ENCODE data around the gene SGTA.

Gene SGTA

GRCh38 chr19:2724148-2724557 lies 58.9 kb downstream of the SGTA start:
- H3K27ac ChIP-seq: no peak overlapping the region
- no peak overlapping the region for H3K4me2 ChIP-seq (ENCODE audit: low read length)
- no peak overlapping the region for H3K4me3 ChIP-seq (ENCODE audit: low read depth, low read length)
- no peak overlapping the region for H2AFZ ChIP-seq
- no peak for TF ChIP-seq CTCF (IDR thresholded peaks at IDR 0.05)
- no peaks in the 10 kb centered on the region for H3K9me3 ChIP-seq (ENCODE audit: control insufficient read depth, low read length)
- H3K4me1 ChIP-seq: peaks cover 18% of the 10 kb centered on the region
- no peak overlapping the region for H3K9ac ChIP-seq
- no peaks in the 10 kb centered on the region for H3K36me3 ChIP-seq (ENCODE audit: control insufficient read depth, insufficient read depth, low read length)
- no peaks in the 10 kb centered on the region for H3K27me3 ChIP-seq (ENCODE audit: control insufficient read depth, insufficient read depth, low read length)
- no peaks in the 10 kb centered on the region for H3K79me2 ChIP-seq

- no peaks in the 10 kb centered on the region for H3K27me3 ChIP-seq (ENCODE audit: control insufficient read depth, insufficient read depth, low read length)
- no peaks in the 10 kb centered on the region for H3K79me2 ChIP-seq
Observed at GRCh38 chr19:2723747-2724146, 59.3 kb downstream of the SGTA start.

GRCh38 chr19:2723345-2723715 lies 59.7 kb downstream of the SGTA start:
- Histone ChIP-seq H3K79me2 (no peaks in the 10 kb centered on the region), H3K27ac (peak overlapping the region; percentile 33), H3K9me3 (ENCODE audit: control insufficient read depth, low read length) (no peaks in the 10 kb centered on the region), H3K4me1 (peaks cover 18% of the 10 kb centered on the region), H3K9ac (no peak overlapping the region), H3K4me3 (ENCODE audit: low read depth, low read length) (no peak overlapping the region), H3K27me3 (ENCODE audit: control insufficient read depth, insufficient read depth, low read length) (no peaks in the 10 kb centered on the region), H2AFZ (peak overlapping the region; percentile 94), H3K4me2 (ENCODE audit: low read length) (peak overlapping the region; percentile 18), H3K36me3 (ENCODE audit: control insufficient read depth, insufficient read depth, low read length) (no peaks in the 10 kb centered on the region)
- TF ChIP-seq CTCF (IDR thresholded peaks at IDR 0.05): no peak

More at GRCh38 chr19:2723747-2724146, 59.3 kb downstream of the SGTA start:
- no peak overlapping the region for H3K4me2 ChIP-seq (ENCODE audit: low read length)
- no peak overlapping the region for H3K4me3 ChIP-seq (ENCODE audit: low read depth, low read length)
- H2AFZ ChIP-seq: peak overlapping the region; percentile 94
- H3K9ac ChIP-seq: no peak overlapping the region
- no peak for TF ChIP-seq CTCF (IDR thresholded peaks at IDR 0.05)
- H3K4me1 ChIP-seq: peaks cover 18% of the 10 kb centered on the region
- no peaks in the 10 kb centered on the region for H3K36me3 ChIP-seq (ENCODE audit: control insufficient read depth, insufficient read depth, low read length)
- no peak overlapping the region for H3K27ac ChIP-seq
- no peaks in the 10 kb centered on the region for H3K9me3 ChIP-seq (ENCODE audit: control insufficient read depth, low read length)

GRCh38 chr19:2722541-2723344 lies 60.3 kb downstream of the SGTA start:
- Histone ChIP-seq H3K36me3 (ENCODE audit: control insufficient read depth, insufficient read depth, low read length) (no peaks in the 10 kb centered on the region), H3K4me1 (peaks cover 18% of the 10 kb centered on the region), H2AFZ (peak overlapping the region; percentile 94), H3K79me2 (no peaks in the 10 kb centered on the region), H3K4me2 (ENCODE audit: low read length) (peak overlapping the region; percentile 18), H3K4me3 (ENCODE audit: low read depth, low read length) (no peak overlapping the region), H3K27me3 (ENCODE audit: control insufficient read depth, insufficient read depth, low read length) (no peaks in the 10 kb centered on the region), H3K27ac (peak overlapping the region; percentile 33), H3K9me3 (ENCODE audit: control insufficient read depth, low read length) (no peaks in the 10 kb centered on the region), H3K9ac (no peak overlapping the region)
- TF ChIP-seq CTCF (IDR thresholded peaks at IDR 0.05): no peak
